ENCODE data around the gene DRC1. TPM values are rescaled to one million over a fixed set of nuclear protein-coding genes. Genes with fewer than 3 reads are reported as not detected.
A peak's percentile ranks its signal among the peaks of the same experiment; 100 is the strongest.

Gene DRC1
- total RNA-seq, 1 experiment from 2014 or later = not detected

DNA sequence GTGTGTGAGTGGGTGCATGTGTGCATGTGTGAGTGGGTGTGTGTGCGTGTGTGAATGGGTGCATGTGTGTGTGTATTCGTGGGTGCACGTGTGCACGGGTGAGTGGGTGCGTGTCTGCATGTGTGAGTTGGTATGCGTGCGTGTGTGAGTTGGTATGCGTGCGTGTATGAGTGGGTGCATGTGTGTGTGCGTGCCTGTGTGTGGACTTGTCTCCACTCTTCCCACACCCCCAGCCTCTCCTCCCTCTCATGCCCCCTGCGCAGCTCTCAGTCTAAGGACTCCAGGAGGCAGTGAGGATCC lies 81.3 kb downstream of the DRC1 start:
- peaks cover 3% of the 10 kb centered on the region for H3K27me3 Mint-ChIP-seq (ENCODE audit: low read depth)
- no peaks in the 10 kb centered on the region for H3K4me1 ChIP-seq (ENCODE audit: insufficient read depth, low read length)
- H3K27ac Mint-ChIP-seq = no peak overlapping the region

More for the DNA sequence above, 81.3 kb downstream of the DRC1 start:
- Histone ChIP-seq H3K23me2 (ENCODE audit: insufficient read length, low read depth, low read length, poor library complexity, severe bottlenecking) (no peaks in the 10 kb centered on the region), H3K79me1 (ENCODE audit: insufficient read depth, low read depth, low read length, poor library complexity, severe bottlenecking) (no peaks in the 10 kb centered on the region), H3T11ph (ENCODE audit: low read length) (no peak overlapping the region), H3K9ac (ENCODE audit: extremely low read depth, insufficient read length, low read length) (no peak overlapping the region), H3K4me2 (ENCODE audit: insufficient read depth, insufficient read length, low read length) (no peak overlapping the region), H4K20me1 (ENCODE audit: control insufficient read depth, insufficient read depth, insufficient read length) (peaks cover 3% of the 10 kb centered on the region), H4K8ac (replicated peaks; ENCODE audit: insufficient read length, low read depth, low read length) (peak overlapping the region; percentile 1), H3K27ac (ENCODE audit: insufficient read length, low read depth, low read length) (no peak overlapping the region), H2BK20ac (ENCODE audit: low read depth, low read length, poor library complexity, severe bottlenecking) (no peak overlapping the region), H2BK5ac (ENCODE audit: insufficient read length, low read length) (no peak overlapping the region), H2BK120ac (ENCODE audit: low read depth, low read length, poor library complexity, severe bottlenecking) (no peak overlapping the region), H2AFZ (ENCODE audit: low read length) (no peak overlapping the region), H2BK12ac (ENCODE audit: insufficient read length, low read depth, low read length) (no peak overlapping the region), H4K5ac (ENCODE audit: insufficient read length, low read depth, low read length) (peak overlapping the region; percentile 5), H3K79me2 (ENCODE audit: insufficient read depth, low read length) (no peaks in the 10 kb centered on the region), H3K56ac (ENCODE audit: insufficient read length, low read depth, low read length) (no peak overlapping the region), H3K9me3 (ENCODE audit: control insufficient read depth, low read depth, low read length) (no peaks in the 10 kb centered on the region), H4K91ac (ENCODE audit: insufficient read length, low read depth, low read length) (no peak overlapping the region), H3K4ac (ENCODE audit: low read depth, low read length) (no peak overlapping the region), H3K23ac (ENCODE audit: insufficient read length, low read depth, low read length) (no peak overlapping the region), H2BK15ac (ENCODE audit: low read depth, low read length) (no peak overlapping the region), H2AK5ac (ENCODE audit: insufficient read length, low read length) (no peak overlapping the region), H3K27me3 (ENCODE audit: insufficient read depth, low read length) (no peaks in the 10 kb centered on the region), H3K14ac (ENCODE audit: insufficient read depth, low read length) (no peak overlapping the region), H3K18ac (ENCODE audit: insufficient read length, low read depth, low read length) (no peak overlapping the region)
- no peak for TF ChIP-seq CTCF (conservative IDR thresholded peaks at IDR 0.05)
- H3K9me3 Mint-ChIP-seq = no peaks in the 10 kb centered on the region; a peak in 2 of 5 replicates
- no peak for DNase-seq
- no CpG with 5 or more reads among the region's 11 CpGs for WGBS (ENCODE audit: extremely low coverage, insufficient read length, low lambda C conversion rate)
- H3K4me1 Mint-ChIP-seq = peaks cover 0 to 3% of the 10 kb centered on the region in 2 experiments; a peak in 2 of 4 replicates
- H3K4me3 Mint-ChIP-seq = no peak overlapping the region
- no peaks in the 10 kb centered on the region for H3K36me3 Mint-ChIP-seq (ENCODE audit: insufficient read depth in 1 of 3, low read depth in 3 of 3)
